ENCODE data around the gene RAB14. TPM values are rescaled to one million over a fixed set of nuclear protein-coding genes. Genes with fewer than 3 reads are reported as not detected.

RAB14 gene
- total and polyA plus RNA-seq, 3 donors from 2014 or later: 44.6 to 66.7 (median 51.1) TPM

DNA sequence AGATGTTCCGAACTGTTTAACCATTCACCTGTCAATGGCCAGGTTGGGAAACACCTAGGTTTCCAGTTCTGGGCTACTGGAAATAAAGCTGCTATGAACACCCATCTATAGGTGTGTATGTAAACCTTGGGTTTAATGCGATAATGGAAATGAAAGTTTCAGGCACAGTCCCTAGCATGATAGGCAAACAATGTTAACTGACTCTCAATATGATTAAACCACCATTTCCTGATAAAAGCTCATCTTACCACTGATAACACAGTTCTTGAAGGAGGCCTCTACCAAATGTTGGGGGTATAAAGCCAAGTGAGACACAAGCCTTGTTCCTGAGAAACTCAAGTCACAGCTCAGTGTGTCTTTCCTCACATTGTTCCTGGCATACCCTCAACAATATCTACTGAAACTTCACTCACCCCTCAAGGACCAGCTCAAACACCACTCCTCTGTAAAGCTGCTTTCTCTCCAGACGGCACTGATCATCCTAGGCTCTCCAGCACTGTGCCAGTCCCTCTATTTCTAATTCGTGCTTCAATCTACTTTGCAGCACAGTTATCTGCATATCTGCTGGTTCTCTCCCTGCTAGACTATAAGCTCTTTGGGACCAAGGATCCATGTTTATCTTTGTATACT is 15.8 kb downstream of the RAB14 start:
- 89 to 90% methylated on average over 4 of the region's 4 CpGs for WGBS, 2 donors
- no peak for DNase-seq
- H3K4me3 ChIP-seq: no peak overlapping the region
- no peaks in the 10 kb centered on the region for H3K36me3 ChIP-seq (ENCODE audit: low read depth, missing control alignments)
- no peak overlapping the region for H3K27ac ChIP-seq
- peaks cover 5% of the 10 kb centered on the region for H3K4me1 ChIP-seq
- TF ChIP-seq POLR2A (IDR thresholded peaks at IDR 0.05) (no peak), CTCF (IDR thresholded peaks at IDR 0.05) (no peak)
- H3K27me3 ChIP-seq: no peaks in the 10 kb centered on the region
- intact Hi-C loops (cut with DNase I; ENCODE audit: low total_unique reads): no loop called here
- H3K9me3 ChIP-seq: no peaks in the 10 kb centered on the region

- WGBS, 2 donors: 76 to 79% methylated on average over 3 of the region's 3 CpGs
- no peaks in the 10 kb centered on the region for H3K9me3 ChIP-seq
- H3K27ac ChIP-seq: no peak overlapping the region
- DNase-seq: no peak
- intact Hi-C loops (cut with DNase I; ENCODE audit: low total_unique reads): no loop called here
- no peaks in the 10 kb centered on the region for H3K36me3 ChIP-seq (ENCODE audit: low read depth, missing control alignments)
- H3K4me1 ChIP-seq: peaks cover 5% of the 10 kb centered on the region
- TF ChIP-seq CTCF (IDR thresholded peaks at IDR 0.05) (no peak), POLR2A (IDR thresholded peaks at IDR 0.05) (no peak)
- no peaks in the 10 kb centered on the region for H3K27me3 ChIP-seq
- H3K4me3 ChIP-seq: no peak overlapping the region
Observed at GRCh38 chr9:121185178-121185745, 16.4 kb downstream of the RAB14 start.

DNA sequence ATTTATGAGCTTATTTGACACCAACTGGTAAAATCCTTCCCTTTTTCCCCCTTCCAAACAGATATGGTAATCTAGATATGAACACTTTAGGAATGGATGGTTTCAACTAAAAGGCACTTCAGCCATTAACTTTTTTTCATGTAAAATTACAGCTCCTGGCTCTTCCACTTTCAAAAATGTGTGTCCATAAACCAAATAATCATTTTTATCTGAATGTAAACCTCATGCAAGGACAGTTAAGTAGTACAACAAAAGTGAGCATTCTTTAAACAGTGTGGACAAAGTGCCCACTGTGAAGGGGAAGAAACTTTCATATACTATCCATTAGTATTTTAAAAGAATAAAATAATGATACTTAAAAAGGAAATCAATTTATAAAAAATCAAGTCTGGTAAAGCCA is 17.2 kb downstream of the RAB14 start:
- intact Hi-C loops (cut with DNase I; ENCODE audit: low total_unique reads): no loop called here
- Histone ChIP-seq H3K27me3 (no peaks in the 10 kb centered on the region), H3K4me1 (peaks cover 5% of the 10 kb centered on the region), H3K36me3 (ENCODE audit: low read depth, missing control alignments) (no peaks in the 10 kb centered on the region), H3K4me3 (no peak overlapping the region), H3K27ac (no peak overlapping the region), H3K9me3 (no peaks in the 10 kb centered on the region)
- no peak for TF ChIP-seq CTCF (IDR thresholded peaks at IDR 0.05)
- TF ChIP-seq POLR2A (IDR thresholded peaks at IDR 0.05): no peak
- no peak for DNase-seq

DNA sequence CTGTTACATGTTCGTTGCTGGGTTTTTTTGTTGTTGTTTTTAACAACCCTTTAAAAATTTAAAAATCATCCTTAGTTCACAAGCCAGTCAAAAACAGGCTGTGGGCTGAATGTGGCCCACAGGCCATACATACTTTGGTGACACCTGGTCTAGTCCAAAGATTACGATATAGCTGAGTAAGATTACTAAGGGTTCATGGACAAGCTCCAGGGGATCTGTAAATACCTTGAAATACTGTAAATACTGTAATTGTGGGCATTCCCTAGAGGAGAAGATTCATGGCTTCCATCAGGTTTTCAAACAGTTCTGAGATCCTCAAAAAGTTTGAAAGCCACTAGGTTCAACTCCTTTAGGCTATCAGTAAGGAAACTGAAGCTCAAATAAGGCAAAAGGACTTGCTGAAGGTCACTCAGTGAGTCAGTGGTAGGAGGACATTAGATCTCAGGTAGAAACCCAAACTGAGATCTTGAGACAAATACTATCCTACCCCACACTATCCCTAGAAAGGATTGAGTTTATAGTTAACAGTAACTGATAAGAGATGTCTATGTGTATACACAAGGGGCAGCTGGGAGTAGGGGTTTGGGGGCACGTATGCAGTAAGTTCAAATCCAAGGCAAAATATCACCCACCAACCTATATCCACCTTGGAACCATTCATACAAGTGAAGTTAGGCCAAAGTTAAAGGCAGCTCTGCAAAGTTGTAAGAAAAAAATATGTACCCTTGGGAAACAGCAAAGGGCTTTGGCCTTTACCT is 17.8 kb downstream of the RAB14 start:
- Histone ChIP-seq H3K4me1 (peaks cover 5% of the 10 kb centered on the region), H3K27me3 (no peaks in the 10 kb centered on the region), H3K4me3 (no peak overlapping the region), H3K36me3 (ENCODE audit: low read depth, missing control alignments) (no peaks in the 10 kb centered on the region), H3K27ac (no peak overlapping the region), H3K9me3 (no peaks in the 10 kb centered on the region)
- intact Hi-C loops (cut with DNase I; ENCODE audit: low total_unique reads): no loop called here
- 86 to 88% methylated on average over 3 of the region's 3 CpGs for WGBS, 2 donors
- TF ChIP-seq CTCF (IDR thresholded peaks at IDR 0.05) (no peak), POLR2A (IDR thresholded peaks at IDR 0.05) (no peak)
- DNase-seq: no peak

All from testis (tissue), 3 donors.